Motor neuron (in vitro differentiated cells): ENCODE results near the gene FBXW7. TPM values are rescaled to one million over a fixed set of nuclear protein-coding genes. Genes with fewer than 3 reads are reported as not detected.

Experiments
- ATAC-seq, 8 experiments: fragments of 200-7000 bp; cut with Tn5 transposase; replicated peaks in 6 of 8; 2 replicates each; pipeline ENCODE4 v1.8.0; 2021; ENCODE audit warnings: mild to moderate bottlenecking in 8 of 8, moderate library complexity in 8 of 8
- H3K27ac ChIP-seq, 2 donors: fragments of 250-450 bp; sonication (Bioruptor Pico); 2 replicates each; pipeline ENCODE4 v1.9.0; 2021; ENCODE audit warnings: antibody characterized with exemption in 2 of 2, mild to moderate bottlenecking in 2 of 2, moderate library complexity in 1 of 2
- H3K4me1 ChIP-seq, 2 donors: fragments of 250-450 bp; sonication (Bioruptor Pico); replicated peaks in 1 of 2; 2 replicates each; pipeline ENCODE4 v1.6.1; 2021; ENCODE audit warnings: antibody characterized with exemption in 2 of 2, mild to moderate bottlenecking in 2 of 2, moderate library complexity in 1 of 2
- H3K4me3 ChIP-seq, 5 donors: fragments of 250-450 bp; sonication (Bioruptor Pico); 2 replicates each; pipeline ENCODE4 v1.9.0; 2021; ENCODE audit warnings: antibody characterized with exemption in 5 of 5, mild to moderate bottlenecking in 5 of 5, moderate library complexity in 4 of 5
- WGBS, 10 experiments: fragments of 450-650 bp; shearing (Covaris generic); methylation state at CpG; one replicate each; pipeline ENCODE4 v1.0.0; 2022; 5-methylcytosine and 5-hydroxymethylcytosine counted together
- in situ Hi-C, 9 experiments: fragments of 400-800 bp; cut with MboI; loops; one replicate each; pipeline ENCODE4 v1.15.0; 2021; ENCODE audit warnings: low sequenced_read_pairs in 9 of 9, low pct_unique_long_range_greater_than_20kb in 2 of 9; ENCODE audit not compliant: unreplicated experiment in 9 of 9
- total RNA-seq, 8 experiments: library from RNA; unstranded; fragments of 300-600 nt; gene quantifications; 2 replicates each; pipeline versions ENCODE4 v1.2.3 to v1.2.4, GENCODE V29; 2022

FBXW7 gene
- total RNA-seq, 8 experiments from 2014 or later = 38.0 to 130 (median 68.5) TPM

- Histone ChIP-seq H3K4me3 (no peak overlapping the region), H3K4me1 (peaks cover 7 to 10% of the 10 kb centered on the region in 2 donors), H3K27ac (no peak overlapping the region)
- in situ Hi-C loops = loop anchor here in 4 of 9 experiments (25.0 kb wide), 2 partner anchors 135 to 235 kb away; no protein-coding TSS in a partner anchor
- WGBS, 10 experiments = 58 to 100% (median 89%) methylated on average over 3 of the region's 3 CpGs; no CpG with 5 or more reads in 1 of the 10 experiments
- ATAC-seq = no peak
These were observed 33.9 kb downstream of the FBXW7 start for GRCh38 chr4:152501846-152502536.

GRCh38 chr4:152500800-152501434 lies 35.0 kb downstream of the FBXW7 start:
- 0 to 29% (median 7%) methylated on average over 1 of the region's 1 CpG; no CpG with 5 or more reads in 4 of the 10 experiments for WGBS, 10 experiments
- Histone ChIP-seq H3K4me1 (peaks cover 7 to 10% of the 10 kb centered on the region in 2 donors), H3K27ac (no peak overlapping the region), H3K4me3 (no peak overlapping the region)
- ATAC-seq = peak; percentile 39 to 81 (median 66)
- in situ Hi-C loops = loop anchor here in 4 of 9 experiments (25.0 kb wide), 2 partner anchors 136 to 236 kb away; no protein-coding TSS in a partner anchor

GRCh38 chr4:152500275-152500674 lies 35.6 kb downstream of the FBXW7 start:
- in situ Hi-C loops = loop anchor here in 4 of 9 experiments (25.0 kb wide), 2 partner anchors 137 to 237 kb away; no protein-coding TSS in a partner anchor
- Histone ChIP-seq H3K4me3 (no peak overlapping the region), H3K27ac (no peak overlapping the region), H3K4me1 (peaks cover 7 to 10% of the 10 kb centered on the region in 2 donors)
- ATAC-seq = no peak
- 40 to 100% (median 85%) methylated on average over 1 to 2 of the region's 2 CpGs; no CpG with 5 or more reads in 2 of the 10 experiments for WGBS, 10 experiments

- WGBS, 10 experiments = 60 to 100% (median 100%) methylated on average over 1 to 2 of the region's 2 CpGs; no CpG with 5 or more reads in 4 of the 10 experiments
- ATAC-seq = no peak
- Histone ChIP-seq H3K4me1 (peaks cover 7 to 10% of the 10 kb centered on the region in 2 donors), H3K4me3 (no peak overlapping the region), H3K27ac (no peak overlapping the region)
- in situ Hi-C loops = loop anchor here in 1 of 9 experiments (10.0 kb wide), 1 partner anchor 135 kb away; no protein-coding TSS in a partner anchor
These were observed 36.5 kb downstream of the FBXW7 start for GRCh38 chr4:152499344-152499743.

- H3K27ac ChIP-seq = no peak overlapping the region
- no peak overlapping the region for H3K4me3 ChIP-seq
- in situ Hi-C loops = loop anchor here in 1 of 9 experiments (10.0 kb wide), 1 partner anchor 141 kb away; no protein-coding TSS in a partner anchor
- ATAC-seq = no peak
- H3K4me1 ChIP-seq = peaks cover 7 to 10% of the 10 kb centered on the region in 2 donors
- 90 to 100% (median 96%) methylated on average over 1 to 3 of the region's 3 CpGs; no CpG with 5 or more reads in 1 of the 10 experiments for WGBS, 10 experiments
These were observed 41.9 kb downstream of the FBXW7 start for GRCh38 chr4:152494020-152494419.

- no peak for ATAC-seq
- 83 to 100% (median 87%) methylated on average over 1 to 4 of the region's 4 CpGs for WGBS, 10 experiments
- H3K4me1 ChIP-seq = peaks cover 6 to 8% of the 10 kb centered on the region in 2 donors
- in situ Hi-C loops = no loop called here
- no peak overlapping the region for H3K27ac ChIP-seq
- H3K4me3 ChIP-seq = no peak overlapping the region
These were observed 47.6 kb downstream of the FBXW7 start for GRCh38 chr4:152488246-152488645.

GRCh38 chr4:152486429-152487389 lies 49.2 kb downstream of the FBXW7 start:
- H3K4me3 ChIP-seq = no peak overlapping the region
- 72 to 100% (median 84%) methylated on average over 2 to 7 of the region's 7 CpGs for WGBS, 10 experiments
- in situ Hi-C loops = no loop called here
- no peak overlapping the region for H3K27ac ChIP-seq
- no peak for ATAC-seq
- H3K4me1 ChIP-seq = peaks cover 6 to 8% of the 10 kb centered on the region in 2 donors

GRCh38 chr4:152485726-152486276 lies 50.1 kb downstream of the FBXW7 start:
- no peak overlapping the region for H3K27ac ChIP-seq
- ATAC-seq = peak in 4 of 8 experiments; percentile 27 to 99 (median 75)
- in situ Hi-C loops = no loop called here
- H3K4me1 ChIP-seq = peaks cover 6 to 8% of the 10 kb centered on the region in 2 donors
- H3K4me3 ChIP-seq = no peak overlapping the region
- 39 to 92% (median 69%) methylated on average over 2 to 6 of the region's 6 CpGs for WGBS, 10 experiments

- no peak overlapping the region for H3K4me3 ChIP-seq
- H3K4me1 ChIP-seq = peaks cover 6 to 8% of the 10 kb centered on the region in 2 donors
- no peak overlapping the region for H3K27ac ChIP-seq
- no peak for ATAC-seq
- 59 to 100% (median 91%) methylated on average over 1 to 2 of the region's 2 CpGs; no CpG with 5 or more reads in 2 of the 10 experiments for WGBS, 10 experiments
- in situ Hi-C loops = no loop called here
These were observed 53.7 kb downstream of the FBXW7 start for GRCh38 chr4:152482211-152482610.

- 80 to 100% (median 100%) methylated on average over 1 to 2 of the region's 2 CpGs; no CpG with 5 or more reads in 2 of the 10 experiments for WGBS, 10 experiments
- in situ Hi-C loops = no loop called here
- Histone ChIP-seq H3K4me3 (no peak overlapping the region), H3K27ac (no peak overlapping the region), H3K4me1 (peaks cover 0 to 4% of the 10 kb centered on the region in 2 donors)
- no peak for ATAC-seq
These were observed 55.0 kb downstream of the FBXW7 start for GRCh38 chr4:152480901-152481300.

GRCh38 chr4:152480326-152480725 lies 55.6 kb downstream of the FBXW7 start:
- in situ Hi-C loops = no loop called here
- ATAC-seq = no peak

GRCh38 chr4:152479428-152480026 lies 56.4 kb downstream of the FBXW7 start:
- Histone ChIP-seq H3K4me3 (no peak overlapping the region), H3K4me1 (no peaks in the 10 kb centered on the region), H3K27ac (no peak overlapping the region)
- ATAC-seq = peak in 2 of 8 experiments; percentile 62 to 72
- in situ Hi-C loops = no loop called here
- WGBS, 10 experiments = 80 to 100% (median 98%) methylated on average over 1 to 5 of the region's 5 CpGs

More at GRCh38 chr4:152480326-152480725, 55.6 kb downstream of the FBXW7 start:
- no peak overlapping the region for H3K27ac ChIP-seq
- H3K4me3 ChIP-seq = no peak overlapping the region
- H3K4me1 ChIP-seq = no peaks in the 10 kb centered on the region
